SK-N-MC (cell line): ENCODE results near the gene IRF8.
"Not testable (repeated sequence)": the region's sequence is repeated elsewhere in the genome, so short reads cannot be mapped to it uniquely, and the experiment has no call there.

Experiments used
- EZH2 ChIP-seq: fragments of 200-600 bp; sonication (generic); IDR thresholded peaks from one replicate; pipeline ENCODE4 v1.6.1; 2017; ENCODE audit warnings: antibody characterized with exemption
- POLR2AphosphoS5 ChIP-seq: IDR thresholded peaks from 2 replicates; pipeline ENCODE4 v1.6.1; 2012; ENCODE audit warnings: mild to moderate bottlenecking, low read depth, low read length, borderline replicate concordance

GRCh38 chr16:85858571-85858970, 40.4 kb upstream of the IRF8 start:
- not testable (repeated sequence) for TF ChIP-seq EZH2, POLR2AphosphoS5
